HG02610 (cell line): ENCODE results near the gene SLCO4C1.

Source experiments
- ATAC-seq: cut with Tn5 transposase; IDR thresholded peaks from one replicate; pipeline ENCODE4 v1.9.1; 2021; ENCODE audit warnings: mild to moderate bottlenecking, moderate library complexity; ENCODE audit not compliant: unreplicated experiment

The SLCO4C1 gene

GRCh38 chr5:102277144-102277543 lies 18.9 kb downstream of the SLCO4C1 start:
- no peak for ATAC-seq

DNA sequence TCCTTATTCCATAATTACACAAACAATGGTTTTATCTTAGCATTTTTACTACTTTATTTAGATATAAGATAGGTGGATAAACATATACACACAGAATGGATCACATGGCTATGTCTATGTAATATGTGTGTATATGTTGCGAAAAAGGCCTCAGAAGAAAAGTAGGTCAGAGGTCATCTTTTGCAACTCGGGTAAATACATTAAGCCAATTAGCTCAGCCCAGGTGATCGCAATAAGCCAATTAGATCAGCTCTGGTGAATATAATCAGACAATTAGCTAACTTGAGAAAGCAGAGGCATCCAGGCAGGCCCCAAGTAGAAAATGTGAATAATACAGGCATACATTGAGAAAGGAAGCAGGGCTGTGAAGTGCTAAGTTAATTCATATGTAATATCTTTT lies 24.3 kb downstream of the SLCO4C1 start:
- ATAC-seq, result no peak

DNA sequence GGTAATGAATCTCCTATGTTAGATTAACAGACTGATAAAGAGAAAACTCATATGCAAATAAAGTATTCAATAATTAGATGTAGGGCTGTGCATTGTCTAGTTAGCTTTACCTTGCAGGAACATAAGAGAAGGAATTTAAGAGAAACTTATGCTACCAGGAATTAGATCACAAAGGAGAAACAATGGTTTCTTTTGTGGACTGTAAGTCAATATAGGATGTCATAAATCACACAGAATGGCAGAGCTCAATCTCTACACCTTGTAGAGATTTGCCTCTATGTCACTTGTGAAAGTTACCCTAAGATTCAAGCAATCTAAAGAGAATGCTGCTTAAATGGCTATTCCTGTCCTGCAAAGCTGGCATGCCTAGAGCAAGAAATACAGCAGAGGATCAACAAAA lies 26.0 kb downstream of the SLCO4C1 start:
- ATAC-seq, result no peak

GRCh38 chr5:102262688-102263087 lies 33.4 kb downstream of the SLCO4C1 start:
- no peak for ATAC-seq

GRCh38 chr5:102249381-102249780 lies 46.7 kb downstream of the SLCO4C1 start:
- ATAC-seq, result no peak

GRCh38 chr5:102243213-102243612 lies 52.9 kb downstream of the SLCO4C1 start:
- ATAC-seq, result no peak

DNA sequence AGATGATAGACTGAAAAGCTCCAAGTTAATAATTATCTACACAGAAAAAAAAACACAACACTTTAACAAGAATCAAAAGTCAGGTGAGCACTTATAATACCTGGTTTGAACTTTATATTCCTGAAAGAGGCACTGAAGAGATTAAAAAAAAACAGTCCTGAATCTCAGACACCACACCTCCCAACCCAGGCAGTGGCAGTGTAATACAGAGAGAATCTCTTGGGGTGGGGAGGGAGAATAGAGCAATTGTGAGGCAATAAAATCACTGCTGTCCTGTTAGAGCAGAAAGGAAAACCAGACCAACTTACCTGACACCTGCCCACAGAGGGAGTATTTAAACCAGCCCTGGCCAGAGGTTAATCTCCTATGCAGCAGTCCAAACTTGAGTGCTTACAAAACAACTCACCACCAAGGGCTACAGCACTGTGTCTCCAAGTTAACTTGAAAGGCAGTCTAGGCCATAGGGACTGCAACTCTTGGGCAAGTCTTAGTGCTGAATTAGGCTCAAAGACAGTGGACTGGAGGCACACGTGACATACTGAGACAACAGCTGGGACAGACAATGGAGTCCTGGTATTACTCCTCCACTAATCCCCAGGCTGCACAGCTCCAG lies 54.2 kb downstream of the SLCO4C1 start:
- ATAC-seq, result no peak

GRCh38 chr5:102231693-102232619 lies 64.1 kb downstream of the SLCO4C1 start:
- peak; percentile 93 for ATAC-seq

- no peak for ATAC-seq
Measured at GRCh38 chr5:102229685-102230084, 66.4 kb downstream of the SLCO4C1 start.

GRCh38 chr5:102226321-102226720 lies 69.8 kb downstream of the SLCO4C1 start:
- ATAC-seq, result no peak

- peak; percentile 64 for ATAC-seq
Measured at GRCh38 chr5:102223542-102224477, 72.3 kb downstream of the SLCO4C1 start.

DNA sequence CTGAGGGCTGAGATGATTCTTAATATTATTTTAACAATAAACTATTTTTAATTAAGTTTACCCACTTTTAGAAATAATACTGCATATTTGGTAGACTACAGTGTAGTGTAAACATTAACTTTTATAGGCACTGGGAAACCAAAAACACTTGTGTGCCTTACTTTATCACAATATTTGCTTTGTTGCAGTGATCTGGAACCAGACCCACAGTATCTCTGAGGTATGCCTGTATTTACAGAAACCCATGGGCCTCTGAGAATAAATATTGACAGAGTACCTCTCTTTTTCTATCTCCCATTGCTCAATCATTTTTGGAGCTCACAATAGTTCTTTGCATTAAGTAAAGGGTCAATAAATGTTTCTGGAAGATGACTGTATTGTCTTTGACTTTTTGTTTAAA lies 73.3 kb downstream of the SLCO4C1 start:
- no peak for ATAC-seq

DNA sequence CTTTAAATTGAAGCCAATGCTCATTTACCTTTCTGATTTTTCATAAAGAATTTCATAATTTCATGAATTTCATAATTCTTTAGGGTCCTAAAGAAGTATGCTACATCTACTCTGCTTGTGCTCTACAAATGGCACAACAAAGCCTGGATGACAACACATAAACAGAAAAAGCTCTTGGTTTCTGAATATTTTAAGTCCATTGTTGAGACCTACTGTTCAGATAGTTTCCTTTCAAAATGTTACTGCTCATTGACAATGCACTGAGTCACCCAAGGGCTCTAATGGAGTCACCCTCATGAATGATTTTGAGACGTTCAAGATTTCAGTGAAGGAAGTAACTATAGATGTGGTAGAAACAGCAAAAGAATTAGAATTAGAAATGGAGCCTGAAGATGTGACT lies 74.1 kb downstream of the SLCO4C1 start:
- ATAC-seq, result no peak

DNA sequence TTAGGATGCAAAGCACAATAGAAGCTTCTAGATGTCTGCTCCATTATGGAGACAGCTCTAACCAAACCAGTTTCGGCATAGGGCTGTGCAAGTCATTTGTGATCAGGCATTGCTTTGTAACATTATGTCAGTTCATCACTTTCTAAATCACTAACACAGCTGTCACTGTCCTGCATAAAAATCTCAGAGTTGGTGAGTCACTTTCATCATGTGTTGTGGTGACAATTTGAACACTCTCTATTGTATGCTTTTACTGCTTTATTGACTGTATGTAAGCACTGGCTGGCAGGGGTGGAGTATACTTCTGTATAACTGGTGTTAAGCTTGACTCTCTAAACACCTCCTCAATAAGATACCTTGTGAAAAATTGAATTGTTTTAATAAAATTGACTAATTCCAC lies 77.9 kb downstream of the SLCO4C1 start:
- peak; percentile 72 for ATAC-seq

DNA sequence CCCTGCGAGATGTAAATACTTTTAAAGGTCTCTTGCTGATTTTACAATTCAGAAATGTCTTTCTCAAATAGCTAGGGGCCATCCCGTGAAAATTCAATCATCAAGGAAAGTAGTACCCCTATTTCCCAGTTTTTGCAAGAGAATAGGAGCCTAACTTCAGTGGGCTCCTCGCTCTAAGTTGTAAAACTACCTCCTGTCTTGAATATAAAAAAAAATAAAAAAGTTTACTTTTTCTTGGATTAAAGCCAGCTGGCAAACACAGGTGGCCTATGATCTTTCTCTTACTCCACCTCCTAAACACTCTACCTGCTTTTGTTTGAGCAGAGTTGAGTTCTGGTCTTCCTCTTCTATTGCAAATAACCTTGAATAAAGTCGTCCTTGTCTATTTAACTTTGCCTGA lies 79.4 kb downstream of the SLCO4C1 start:
- no peak for ATAC-seq

DNA sequence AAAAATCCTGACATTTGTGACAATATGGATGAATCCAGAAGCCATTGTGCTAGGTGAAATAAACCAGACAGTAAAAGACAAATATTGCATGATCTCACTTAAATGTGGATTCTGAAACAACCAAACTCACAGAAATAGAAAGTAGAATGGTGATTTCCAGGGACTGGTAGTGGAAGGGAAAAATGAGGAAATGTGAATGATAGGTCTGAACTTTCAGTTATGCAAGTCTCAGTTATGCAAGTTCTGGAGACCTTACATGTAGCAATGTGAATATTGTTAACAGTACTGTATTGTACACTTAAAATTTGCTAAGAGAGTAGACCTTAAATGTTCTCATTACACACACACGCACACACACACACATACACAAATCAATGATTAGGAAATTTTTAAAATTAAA lies 84.9 kb downstream of the SLCO4C1 start:
- no peak for ATAC-seq

GRCh38 chr5:102200861-102201260 lies 95.2 kb downstream of the SLCO4C1 start:
- ATAC-seq, result no peak

DNA sequence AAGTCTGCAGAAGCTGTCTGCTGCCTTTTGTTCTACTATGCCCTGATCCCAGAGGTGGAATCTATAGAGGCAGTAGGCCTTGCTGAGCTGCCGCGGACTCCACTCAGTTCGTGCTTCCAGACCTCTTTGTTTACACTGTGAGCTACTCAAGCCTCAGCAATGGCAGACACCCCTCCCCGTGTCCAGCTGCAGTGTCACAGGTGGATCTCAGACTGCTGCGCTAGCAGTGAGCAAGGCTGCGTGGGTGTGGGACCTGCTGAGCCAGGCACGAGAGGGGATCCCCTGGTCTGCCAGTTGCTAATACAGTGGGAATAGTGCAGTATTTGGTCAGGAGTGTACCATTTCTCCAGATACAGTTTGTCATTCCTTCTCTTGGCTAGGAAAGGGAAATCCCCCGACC lies 99.6 kb downstream of the SLCO4C1 start:
- ATAC-seq, result no peak
